GM12891 (cell line): ENCODE measurements around the gene ADRB1.

ENCODE experiments used
- PAX5 ChIP-seq: IDR thresholded peaks from 2 replicates; pipeline ENCODE4 v1.6.1; 2011; ENCODE audit warnings: low read length, moderate library complexity, mild to moderate bottlenecking; ENCODE audit not compliant: insufficient read depth, severe bottlenecking
- POLR2A ChIP-seq: IDR thresholded peaks from 2 replicates; pipeline ENCODE4 v1.6.1; 2011; ENCODE audit warnings: low read depth, low read length, control low read depth
- POLR2AphosphoS5 ChIP-seq: IDR thresholded peaks from 2 replicates; pipeline ENCODE4 v1.6.1; 2011; ENCODE audit warnings: low read depth, low read length, control low read depth
- POU2F2 ChIP-seq: IDR thresholded peaks from 2 replicates; pipeline ENCODE4 v1.6.1; 2011; ENCODE audit warnings: low read depth, mild to moderate bottlenecking, control low read depth, low read length, moderate library complexity
- SPI1 ChIP-seq: IDR thresholded peaks from 2 replicates; pipeline ENCODE4 v1.6.1; 2011; ENCODE audit warnings: low read depth, low read length, control low read depth
- TAF1 ChIP-seq: IDR thresholded peaks from 2 replicates; pipeline ENCODE4 v1.6.1; 2011; ENCODE audit warnings: low read depth, low read length, control low read depth

DNA sequence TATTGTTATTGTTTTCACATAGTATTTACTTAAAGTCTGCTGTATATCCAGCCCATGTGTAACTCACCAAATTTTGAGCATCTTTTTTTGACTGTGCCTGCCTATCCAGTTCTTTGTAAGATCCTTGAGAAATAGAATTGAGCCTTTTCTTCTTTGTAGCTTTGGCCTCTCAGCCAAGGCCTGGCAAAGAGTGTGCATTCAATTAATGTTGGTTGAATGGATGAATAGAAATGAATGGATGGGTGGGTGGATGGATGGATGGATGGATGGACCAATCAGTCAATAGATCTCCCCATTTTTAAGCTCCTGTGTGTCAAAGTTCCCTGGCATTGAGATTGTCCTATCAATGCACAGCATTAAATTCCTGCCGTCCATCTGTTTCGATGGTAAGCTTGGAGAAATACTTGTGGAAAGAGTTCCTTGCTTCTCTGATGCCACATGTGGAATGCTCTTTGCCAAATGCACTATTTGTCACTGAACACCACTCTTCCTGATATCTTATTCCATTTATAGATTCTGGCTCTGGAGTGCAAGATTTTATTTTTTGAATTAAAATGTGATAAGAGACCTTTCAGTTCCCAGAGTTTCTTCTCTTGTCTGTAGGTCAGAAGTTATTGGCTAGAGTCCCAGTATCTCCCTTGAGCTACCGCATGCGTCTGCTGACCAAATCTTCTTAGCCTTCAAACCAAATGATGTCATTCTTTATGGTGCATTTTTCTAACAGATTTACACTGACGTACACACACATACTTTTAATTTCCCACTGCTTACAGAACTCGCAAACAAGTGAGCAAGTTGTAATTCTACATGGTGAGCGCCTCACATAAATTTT is 20.7 kb upstream of the ADRB1 start:
- TF ChIP-seq POLR2A (no peak), SPI1 (no peak), POLR2AphosphoS5 (no peak), TAF1 (no peak), PAX5 (no peak), POU2F2 (no peak)
